HG03045 (cell line): ENCODE data around the gene PDZRN3.
"Not testable (repeated sequence)": the region's sequence is repeated elsewhere in the genome, so short reads cannot be mapped to it uniquely, and the experiment has no call there.

Experiments used
- ATAC-seq: cut with Tn5 transposase; IDR thresholded peaks from one replicate; pipeline ENCODE4 v1.9.1; 2021; ENCODE audit warnings: mild to moderate bottlenecking, moderate library complexity; ENCODE audit not compliant: unreplicated experiment

Gene PDZRN3

DNA sequence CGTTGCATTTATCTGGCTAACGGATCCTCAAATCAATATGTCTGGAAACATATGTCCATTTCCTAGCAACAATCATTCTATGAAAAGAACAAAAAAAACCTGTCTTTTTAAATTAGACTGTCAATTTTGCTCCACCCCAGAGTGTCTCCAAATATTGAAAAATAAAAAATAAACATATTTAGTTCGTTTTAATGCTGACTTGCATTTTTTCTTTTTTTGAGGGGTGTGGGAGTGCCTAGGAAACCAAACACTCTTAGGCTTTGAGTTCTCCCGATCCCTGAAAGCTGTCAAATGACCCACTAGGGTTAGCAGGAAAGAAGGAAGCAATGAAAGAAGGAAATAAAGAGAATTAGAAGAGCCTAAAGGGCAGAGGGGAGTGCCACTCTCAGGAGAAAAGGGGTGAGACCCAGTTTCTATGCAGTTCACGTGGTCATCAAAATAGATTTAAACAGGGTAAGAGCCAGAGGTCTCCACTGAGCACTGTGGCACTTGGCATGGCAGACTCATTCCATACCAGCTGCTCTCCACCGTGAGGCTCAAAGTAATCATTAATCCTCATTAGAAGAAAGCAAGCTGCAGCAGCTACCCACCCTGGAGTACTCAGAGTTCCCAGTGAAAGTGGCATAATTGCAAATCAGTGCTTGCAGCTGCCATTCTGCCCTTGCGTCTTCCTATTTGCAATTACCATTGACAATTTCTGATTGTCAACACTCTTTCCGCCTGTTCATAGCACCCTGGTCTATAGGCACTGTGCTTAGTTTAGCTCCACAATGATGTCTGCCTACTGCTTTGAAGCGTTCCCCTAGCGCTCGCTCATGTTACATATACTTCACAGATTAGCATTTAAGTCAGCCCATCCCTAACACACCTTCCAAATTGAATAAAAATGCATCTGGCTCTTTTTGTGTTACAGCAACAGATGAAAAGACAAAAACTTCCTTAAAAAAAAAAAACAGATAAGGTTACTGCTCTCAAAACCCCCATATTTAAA lies 32.3 kb downstream of the PDZRN3 start:
- no peak for ATAC-seq

DNA sequence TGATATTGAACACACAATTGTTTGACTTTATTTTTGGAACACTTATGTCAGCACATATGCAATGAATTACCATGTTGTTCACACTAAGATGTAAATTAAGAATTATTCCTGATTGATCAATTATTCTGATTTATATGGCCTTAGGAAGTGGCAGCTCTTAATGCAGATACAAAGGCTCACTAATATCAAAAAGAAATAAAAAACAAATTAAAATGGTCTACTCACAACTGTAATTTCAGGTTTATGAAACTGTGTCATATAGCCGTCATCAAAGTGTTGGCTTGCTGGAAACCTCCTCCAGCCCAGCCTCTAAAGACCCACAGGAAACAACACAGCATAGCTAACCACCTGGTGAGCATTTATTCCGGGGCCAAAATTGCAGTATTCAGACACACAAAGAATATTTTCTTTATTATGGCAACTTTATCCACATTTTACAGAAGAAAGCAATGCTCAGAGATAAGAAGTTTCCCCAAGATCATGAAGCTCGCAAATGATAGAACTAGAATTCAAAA lies 33.4 kb downstream of the PDZRN3 start:
- ATAC-seq = no peak

DNA sequence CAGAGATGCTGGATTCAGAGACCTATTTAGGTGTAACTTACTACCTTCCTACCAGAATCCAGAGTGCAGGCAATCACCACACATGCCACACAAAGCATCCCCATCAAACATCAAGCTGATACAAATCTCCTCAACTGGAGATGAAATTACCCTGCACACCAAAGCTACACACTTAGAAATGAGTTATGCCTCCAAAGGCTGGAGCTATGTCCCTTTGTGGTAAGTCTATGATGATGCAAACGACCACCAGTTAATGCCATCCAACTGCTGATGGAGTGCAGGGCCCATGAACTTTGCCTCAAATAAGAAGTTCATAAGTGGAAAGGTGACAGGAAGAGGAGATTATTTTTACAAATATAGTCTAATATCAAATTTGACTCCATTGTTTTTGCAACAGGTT lies 38.1 kb downstream of the PDZRN3 start:
- no peak for ATAC-seq

DNA sequence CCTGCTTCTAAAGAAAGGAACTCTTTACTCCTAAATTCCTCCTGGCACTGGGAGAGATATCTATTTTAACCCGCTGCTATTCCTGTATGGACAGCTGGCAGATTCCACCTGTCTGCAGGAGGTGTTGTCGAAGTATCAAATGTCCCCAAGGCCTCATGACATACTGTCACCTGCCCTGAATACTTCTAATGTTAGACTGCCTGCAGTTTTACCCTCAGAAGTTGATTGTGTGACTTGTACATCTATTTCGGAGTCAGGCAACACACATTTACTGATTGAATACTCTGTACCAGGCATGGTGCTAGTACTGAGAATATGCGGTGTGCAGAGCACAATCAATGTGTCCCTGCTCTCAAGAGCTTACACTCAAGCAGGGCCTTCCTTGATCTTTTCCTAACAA lies 38.6 kb downstream of the PDZRN3 start:
- no peak for ATAC-seq

DNA sequence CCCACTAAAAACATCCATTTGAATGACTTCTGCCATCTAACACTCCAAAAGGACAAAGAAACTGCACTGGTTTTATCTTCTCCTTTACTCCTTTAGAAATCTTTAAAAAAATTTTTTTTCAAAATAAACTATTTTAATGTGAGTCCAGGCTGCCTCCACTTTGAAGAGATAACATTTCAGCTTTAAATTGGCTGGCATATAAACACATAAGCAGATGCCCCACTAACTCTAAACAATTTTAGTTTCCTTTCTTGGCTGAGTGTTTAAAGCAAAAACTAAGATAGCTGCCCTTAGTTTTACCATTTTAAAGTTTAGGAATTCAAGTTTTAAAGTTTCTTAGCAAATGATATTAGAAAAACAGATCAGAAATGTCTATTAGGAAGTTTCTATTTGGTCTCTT lies 39.9 kb downstream of the PDZRN3 start:
- no peak for ATAC-seq

DNA sequence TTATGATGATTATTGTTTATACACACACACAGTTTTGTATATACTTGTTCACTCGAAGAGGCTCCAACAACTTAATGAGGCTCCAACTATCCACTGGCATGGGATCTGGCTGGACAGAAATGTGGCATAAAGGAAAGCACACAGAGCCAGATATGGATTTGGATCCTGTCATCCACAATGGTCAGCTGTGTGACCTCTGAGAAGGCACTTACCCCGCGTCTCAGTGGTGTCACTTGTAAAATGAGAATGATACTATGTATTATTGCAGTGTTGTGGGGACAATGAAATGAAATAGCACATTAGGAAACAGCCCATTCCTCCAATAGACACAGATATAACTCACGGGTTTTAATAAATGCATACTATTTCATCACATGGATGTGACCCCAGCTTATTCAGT lies 42.2 kb downstream of the PDZRN3 start:
- ATAC-seq = no peak

DNA sequence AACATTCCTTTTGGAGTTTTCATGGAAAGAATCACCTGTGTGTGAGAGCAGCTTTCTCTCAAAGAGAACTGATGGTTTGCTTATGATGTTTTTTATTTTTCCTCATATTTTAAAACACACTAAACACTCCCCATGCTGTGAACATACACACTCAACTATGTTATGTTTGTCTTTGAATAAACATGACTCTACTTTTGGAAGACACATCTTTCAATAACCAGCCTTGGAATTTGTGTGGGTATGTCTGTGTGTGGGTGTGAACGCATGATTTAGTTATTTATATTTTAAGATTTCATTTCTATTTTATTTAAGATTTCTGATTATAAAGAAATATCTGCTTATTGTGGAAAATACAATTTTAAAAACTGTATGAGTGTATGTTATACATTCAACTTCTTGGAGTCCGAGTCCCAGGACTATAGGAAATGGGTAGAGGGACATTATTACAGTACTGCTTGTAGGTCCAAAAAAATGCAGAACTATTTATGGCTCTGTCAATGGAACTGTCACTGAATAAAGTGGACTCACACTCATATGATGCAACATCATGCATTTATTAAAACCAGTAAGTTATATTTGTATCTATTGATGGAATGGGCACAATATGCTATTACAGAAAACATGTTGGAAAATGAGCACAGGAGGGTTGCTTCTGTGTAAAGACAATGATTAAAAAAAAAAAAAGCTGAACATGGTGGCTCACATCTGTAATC lies 43.5 kb downstream of the PDZRN3 start:
- ATAC-seq = no peak

DNA sequence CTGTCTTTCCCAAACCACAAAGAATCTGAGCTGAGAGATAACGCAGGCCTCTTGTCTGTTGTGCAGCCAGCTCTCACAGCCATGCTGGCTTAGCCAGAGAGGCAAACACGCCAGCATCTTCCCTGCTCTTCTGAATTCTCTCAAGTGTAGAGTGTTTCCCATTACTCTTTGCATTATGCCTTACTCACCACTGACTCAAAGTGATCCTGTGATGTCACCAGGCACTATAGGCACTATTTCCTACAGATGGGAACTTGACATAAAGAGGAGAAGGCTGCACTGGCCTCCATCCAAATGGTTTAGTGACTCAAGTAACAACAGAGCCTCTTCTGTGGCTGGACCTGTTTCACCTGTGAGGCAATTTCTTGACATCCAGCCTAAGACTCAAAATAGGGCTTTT lies 44.4 kb downstream of the PDZRN3 start:
- ATAC-seq = no peak

DNA sequence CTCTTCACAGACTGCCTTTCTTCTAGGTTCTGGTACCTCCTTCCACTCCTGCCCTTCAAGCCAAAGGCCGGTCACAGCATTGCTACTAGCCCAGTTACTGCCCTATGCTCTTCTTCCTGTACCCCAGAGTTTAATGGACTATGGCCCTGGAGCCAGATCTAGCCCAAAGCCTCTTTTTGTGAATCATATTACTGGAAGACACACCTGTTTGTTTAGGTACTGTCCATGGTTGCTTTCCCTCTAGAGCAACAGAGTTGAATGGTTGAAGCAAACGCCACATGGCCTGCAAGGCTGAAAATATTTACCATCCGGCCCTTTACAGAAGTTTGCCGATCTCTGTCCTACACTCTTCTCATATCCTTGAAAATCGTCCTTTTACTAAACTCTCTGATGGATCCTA lies 47.0 kb downstream of the PDZRN3 start:
- ATAC-seq = no peak

DNA sequence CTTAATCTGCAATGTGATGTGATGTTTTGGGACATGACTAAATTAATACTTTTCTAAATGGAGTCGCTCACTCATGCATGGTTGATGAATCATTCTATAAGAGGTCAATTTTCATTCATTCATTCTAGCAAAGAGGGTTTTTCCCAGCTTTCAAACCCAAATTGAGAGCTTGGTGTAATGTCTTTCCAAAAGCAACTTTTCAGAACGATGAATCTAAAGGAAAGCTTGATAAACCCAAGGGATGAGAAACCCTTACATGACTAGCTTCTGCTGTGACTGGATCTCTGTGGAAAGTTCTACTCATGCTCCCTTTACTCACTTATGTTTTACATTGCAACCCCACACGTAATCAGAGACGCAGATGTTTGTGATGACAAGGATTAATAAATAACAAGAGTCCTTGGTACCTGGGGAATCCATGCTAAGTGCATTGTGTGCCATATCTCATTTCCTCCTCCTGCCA lies 47.7 kb downstream of the PDZRN3 start:
- no peak for ATAC-seq

DNA sequence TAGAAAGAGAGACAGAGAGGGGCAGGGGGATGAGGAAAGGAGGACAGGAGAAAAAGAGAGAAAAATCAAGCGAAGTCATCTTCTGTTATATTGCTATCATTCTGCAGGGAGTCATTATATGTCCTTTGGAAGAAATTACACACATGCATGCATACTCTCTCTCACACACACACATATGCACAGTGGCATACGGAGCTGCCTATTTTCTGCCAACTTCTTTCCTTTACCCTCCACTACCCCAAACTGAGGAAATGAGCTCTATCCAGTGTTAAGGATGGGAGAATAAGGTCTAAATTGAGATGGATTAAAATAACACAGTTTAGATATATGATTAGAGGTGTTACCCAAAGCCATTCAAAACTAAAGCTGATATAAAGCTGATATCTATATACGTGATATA lies 48.8 kb downstream of the PDZRN3 start:
- no peak for ATAC-seq

DNA sequence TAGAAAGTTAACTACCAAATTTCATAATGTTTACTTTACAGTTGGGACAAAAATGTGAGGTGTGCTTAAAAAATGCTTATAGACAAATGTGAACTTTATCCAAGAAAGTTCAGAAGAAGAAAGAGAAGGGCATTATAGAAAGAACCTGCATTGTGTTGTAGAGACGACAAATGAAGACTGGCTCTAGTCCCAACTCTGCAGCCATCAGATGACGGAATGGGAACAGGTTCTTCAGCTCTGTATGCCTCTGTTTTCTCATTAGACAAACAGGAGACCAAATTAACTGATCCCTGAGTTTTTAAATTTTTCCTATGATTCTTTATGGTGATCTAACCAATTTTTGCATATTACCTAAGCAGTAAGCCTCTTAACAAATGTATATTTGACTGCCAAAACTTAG lies 49.2 kb downstream of the PDZRN3 start:
- ATAC-seq = no peak

DNA sequence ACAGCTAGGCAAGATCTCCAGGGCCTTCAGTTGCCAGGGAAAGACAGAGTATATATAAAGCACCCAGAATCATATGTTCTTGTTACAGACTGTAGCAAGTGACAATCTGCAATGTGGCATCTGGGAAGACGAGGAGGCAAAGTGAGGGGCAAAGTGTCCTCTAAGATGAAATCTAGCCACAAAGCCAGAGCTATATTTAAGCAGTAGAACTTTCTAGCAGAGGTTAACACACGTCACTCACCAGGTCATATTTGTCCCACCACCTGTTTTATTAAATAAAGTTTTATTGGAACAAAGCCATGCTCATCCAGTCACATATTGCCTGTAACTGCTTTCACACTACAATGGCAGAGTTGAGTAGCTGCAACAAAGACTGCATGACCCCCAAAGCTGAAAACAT lies 51.5 kb downstream of the PDZRN3 start:
- ATAC-seq = no peak

DNA sequence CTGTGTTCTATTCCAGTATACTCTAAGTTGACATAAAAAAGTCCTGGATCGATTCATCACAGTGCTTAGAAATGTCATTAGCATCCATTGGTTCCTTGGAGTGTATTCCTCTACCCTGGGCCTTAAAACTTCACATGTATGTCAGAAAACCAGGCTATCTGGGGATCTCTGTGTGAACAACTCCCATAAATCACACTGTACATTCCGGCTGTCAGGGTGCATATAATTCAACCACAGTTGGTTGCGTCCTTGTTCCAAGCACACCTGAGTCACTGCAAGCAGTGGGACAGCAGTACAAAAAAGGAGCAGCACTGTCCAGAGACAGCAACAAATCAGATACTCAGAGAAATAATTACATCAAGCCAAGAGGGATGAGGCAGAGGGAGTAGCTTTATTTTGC lies 52.4 kb downstream of the PDZRN3 start:
- no peak for ATAC-seq

DNA sequence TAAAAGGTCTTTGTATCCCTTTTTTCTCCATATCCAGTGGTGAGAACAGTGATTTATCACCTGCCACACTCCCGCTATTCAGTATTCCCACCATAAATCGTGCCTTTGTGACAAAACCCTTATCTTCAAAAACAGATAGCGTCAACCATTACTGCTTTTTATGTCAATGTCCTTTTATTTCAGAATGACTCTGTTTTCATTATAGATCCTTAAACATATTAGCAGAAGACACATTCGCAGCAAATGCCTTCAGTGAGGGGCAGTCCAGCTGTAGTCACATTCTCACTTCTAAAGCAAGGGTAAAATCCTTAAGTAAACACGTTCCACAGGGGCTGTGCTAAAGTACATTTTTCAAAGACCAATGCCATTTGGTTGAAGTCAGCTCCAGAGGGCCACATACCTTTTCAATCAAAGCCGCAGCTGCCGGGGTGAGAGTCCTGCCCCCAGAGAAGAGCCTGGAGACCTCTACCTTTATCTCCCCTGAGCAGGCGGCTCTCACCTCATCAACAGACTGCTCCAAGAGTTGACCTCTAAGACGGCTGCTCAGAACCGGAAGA lies 53.4 kb downstream of the PDZRN3 start:
- ATAC-seq = no peak

DNA sequence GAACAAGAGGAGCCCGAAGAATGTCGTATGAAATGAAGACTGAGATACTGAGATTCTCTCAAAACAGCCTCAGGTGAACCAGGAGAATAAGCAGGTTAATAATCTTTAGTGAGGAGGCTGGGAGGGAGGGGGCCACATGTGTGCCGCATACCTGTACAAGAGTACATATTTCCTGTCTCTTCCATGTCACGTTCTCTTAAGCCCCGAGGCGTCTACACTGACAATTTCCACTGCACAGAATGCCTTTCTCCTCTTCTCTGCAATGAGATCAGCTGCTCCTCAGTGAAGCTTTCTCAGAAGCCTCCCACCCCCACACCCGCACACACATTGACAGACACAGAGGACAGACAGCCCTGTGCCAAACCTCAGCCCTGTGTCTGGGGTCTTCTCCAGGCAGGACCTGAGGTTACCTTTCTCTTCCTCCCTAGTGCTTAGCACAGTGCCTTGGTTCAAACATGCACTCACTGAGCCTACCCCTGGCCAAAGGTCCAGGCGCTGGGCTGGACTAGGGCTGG lies 55.4 kb downstream of the PDZRN3 start:
- ATAC-seq = no peak

DNA sequence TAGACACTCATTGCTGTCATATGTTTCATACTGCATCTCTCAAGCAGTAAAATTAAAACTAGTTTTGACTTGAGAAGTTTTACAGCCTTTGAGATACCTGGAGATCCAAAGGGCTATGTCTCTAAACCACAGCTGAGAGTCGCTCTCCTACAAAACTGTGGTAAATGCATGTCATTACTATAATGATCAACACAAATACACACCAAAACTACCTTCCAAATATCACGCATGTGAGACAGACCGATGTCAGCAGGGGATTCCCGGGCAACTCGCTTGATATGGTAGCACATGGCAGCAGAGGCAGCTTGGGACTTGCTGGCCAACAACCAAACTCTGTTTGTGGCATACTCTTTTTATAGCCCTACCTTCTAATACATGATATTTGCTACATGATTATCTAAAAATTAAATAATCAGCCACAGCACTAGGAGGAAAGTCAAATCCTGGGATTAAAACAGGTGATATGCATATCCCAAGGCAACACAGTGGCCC lies 56.3 kb downstream of the PDZRN3 start:
- ATAC-seq = no peak

DNA sequence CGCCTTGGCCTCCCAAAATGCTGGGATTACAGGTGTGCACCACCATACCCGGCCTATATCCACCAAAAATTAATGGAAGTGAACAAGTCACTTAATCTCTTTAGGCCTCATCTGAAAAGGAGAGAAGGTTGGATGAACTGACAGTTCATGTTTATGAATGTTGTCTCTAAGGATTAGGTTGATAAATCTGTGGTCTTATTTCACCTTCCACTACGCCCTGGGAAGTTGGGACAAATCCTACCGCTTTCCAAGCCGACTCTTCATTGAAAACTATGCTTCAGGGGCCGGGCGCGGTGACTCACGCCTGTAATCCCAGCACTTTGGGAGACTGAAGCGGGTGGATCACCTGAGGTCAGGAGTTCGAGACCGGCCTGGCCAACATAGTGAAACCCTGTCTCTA lies 59.4 kb downstream of the PDZRN3 start:
- ATAC-seq = not testable (repeated sequence)

DNA sequence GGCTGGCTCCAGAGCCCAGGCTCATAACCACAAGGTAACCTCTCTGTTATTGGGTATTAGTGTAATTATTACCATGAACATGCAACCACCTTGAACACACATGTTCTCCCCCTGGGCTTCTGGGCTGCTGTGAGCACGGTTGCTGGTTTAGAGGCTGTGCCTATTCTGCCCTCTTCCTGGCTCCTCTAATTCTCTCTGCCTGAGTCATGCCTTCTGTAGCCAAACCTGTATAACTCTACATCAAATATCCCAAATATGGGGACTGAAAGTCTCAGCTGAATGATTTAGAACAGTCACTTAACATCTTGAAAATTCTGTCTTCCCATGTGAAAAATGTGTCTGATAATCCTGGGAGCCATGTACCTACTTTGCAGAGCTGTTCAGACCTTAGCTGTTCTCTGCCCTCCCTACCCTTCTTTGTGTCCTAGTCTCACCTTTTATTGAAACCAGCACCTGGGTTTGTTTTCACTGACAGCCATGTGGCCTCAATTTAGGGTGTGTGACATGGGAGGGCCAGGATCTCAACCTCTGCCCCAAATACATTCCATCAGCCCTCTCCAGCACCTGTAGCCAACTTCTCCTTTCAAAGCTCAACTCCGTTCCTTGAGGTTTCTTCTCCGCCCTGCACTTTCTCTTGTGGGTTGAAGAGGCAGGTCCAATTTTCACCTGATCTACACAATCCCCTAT lies 60.7 kb downstream of the PDZRN3 start:
- no peak for ATAC-seq

DNA sequence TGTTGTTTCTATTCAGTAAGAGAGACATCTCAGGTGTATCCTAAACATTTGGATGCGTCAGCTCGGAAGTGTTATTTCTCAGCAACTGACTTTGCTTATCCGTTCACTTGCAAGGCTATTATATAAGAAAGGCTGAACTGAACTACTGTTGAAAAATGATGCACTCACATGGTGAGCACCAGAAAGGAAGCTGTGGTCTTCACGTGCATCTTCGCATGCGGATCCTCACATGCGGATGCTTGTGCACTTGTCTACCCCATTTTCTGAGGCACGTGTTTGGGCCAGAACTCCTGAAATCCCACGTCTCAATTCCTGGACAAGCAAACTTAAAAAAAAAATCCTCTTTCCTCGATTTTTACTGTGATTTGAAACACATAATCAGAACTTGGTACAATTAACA lies 63.2 kb downstream of the PDZRN3 start:
- no peak for ATAC-seq

DNA sequence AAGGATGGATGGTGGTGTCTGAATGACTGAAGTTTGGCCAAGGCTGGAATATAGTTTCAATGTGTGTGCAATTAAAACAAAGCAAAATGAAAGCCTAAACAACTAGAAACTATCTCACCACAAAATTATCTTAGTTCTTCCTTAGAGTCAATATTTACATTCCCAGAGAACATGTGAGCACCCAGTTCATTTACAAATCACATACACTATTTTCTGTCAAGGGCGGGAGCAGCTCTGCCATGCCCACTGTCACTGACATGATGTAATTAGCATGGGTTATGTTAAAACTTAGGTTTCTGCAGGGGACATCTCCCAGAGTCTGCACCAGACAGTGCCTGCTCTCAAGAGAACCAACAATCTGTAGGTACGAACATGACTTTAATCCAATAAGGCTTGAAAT lies 65.0 kb downstream of the PDZRN3 start:
- ATAC-seq = no peak
